Measurements from ENCODE around the gene MMP25. TPM values are rescaled to one million over a fixed set of nuclear protein-coding genes. Genes with fewer than 3 reads are reported as not detected.
A peak's percentile ranks its signal among the peaks of the same experiment; 100 is the strongest.

Gene MMP25
- total RNA-seq, 1 donor: under 0.01 TPM

DNA sequence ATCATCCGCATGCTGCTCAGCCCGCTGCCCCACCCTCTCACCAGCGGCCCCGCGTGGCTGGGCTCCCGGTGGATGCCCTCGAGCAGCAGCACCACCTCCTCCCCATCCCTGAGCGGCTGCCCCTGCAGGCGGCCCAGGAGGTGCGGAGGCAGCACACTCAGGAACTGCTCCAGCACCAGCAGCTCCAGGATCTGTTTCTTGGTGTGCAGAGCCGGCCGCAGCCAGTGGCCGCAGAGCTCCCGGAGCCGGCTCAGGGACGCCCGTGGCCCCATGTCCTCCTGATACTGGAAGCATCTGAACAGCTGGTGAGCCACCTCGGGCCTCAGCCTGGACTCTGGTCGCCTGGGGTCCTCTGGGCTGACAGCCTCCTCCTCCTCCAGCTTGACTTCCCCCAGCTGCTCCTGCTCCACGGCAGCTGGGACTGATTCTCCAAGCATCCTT lies 46.2 kb downstream of the MMP25 start:
- TF ChIP-seq, protein P1, sequence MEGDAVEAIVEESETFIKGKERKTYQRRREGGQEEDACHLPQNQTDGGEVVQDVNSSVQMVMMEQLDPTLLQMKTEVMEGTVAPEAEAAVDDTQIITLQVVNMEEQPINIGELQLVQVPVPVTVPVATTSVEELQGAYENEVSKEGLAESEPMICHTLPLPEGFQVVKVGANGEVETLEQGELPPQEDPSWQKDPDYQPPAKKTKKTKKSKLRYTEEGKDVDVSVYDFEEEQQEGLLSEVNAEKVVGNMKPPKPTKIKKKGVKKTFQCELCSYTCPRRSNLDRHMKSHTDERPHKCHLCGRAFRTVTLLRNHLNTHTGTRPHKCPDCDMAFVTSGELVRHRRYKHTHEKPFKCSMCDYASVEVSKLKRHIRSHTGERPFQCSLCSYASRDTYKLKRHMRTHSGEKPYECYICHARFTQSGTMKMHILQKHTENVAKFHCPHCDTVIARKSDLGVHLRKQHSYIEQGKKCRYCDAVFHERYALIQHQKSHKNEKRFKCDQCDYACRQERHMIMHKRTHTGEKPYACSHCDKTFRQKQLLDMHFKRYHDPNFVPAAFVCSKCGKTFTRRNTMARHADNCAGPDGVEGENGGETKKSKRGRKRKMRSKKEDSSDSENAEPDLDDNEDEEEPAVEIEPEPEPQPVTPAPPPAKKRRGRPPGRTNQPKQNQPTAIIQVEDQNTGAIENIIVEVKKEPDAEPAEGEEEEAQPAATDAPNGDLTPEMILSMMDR (IDR thresholded peaks at IDR 0.05; ENCODE audit: extremely low read depth, low read depth, low read length): no peak

DNA sequence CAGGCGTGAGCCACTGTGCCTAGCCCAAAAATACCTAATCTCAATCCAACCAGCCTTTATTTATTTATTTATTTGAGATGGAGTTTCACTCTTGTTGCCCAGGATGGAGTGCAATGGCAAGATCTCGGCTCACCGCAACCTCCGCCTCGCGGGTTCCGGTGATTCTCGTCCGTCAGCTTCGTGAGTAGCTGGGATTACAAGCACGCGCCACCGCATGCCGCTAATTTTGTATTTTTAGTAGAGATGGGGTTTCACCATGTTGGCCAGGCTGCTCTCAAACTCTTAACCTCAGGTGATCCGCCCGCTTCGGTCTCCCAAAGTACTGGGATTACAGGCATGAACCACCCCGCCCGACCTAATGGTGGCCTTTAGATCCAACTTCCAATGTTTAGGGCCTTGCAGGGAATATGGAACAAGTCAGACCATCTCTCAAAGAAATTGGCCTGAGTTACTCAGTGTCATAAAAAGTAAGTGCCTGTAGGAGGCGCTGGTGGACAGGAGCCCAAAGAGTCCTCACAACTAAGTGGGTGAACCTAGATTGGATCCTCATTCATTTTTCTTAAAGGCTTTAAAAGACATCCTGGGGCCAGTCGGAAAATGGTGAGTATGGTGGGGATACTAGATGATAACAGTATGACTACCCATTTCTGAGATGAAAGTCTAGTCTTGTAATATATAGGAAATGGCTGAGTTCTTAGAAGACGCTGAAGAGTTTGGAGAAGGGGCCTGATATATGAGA lies 48.1 kb downstream of the MMP25 start:
- no peak overlapping the region for H3K4me3 ChIP-seq (ENCODE audit: insufficient read depth, low read length)
- TF ChIP-seq, protein P1 (IDR thresholded peaks at IDR 0.05; ENCODE audit: extremely low read depth, low read depth, low read length): peak; percentile 70
- no peak overlapping the region for H3K27ac ChIP-seq (ENCODE audit: low read depth, low read length)
- H3K4me1 ChIP-seq (ENCODE audit: insufficient read depth, low read length): peaks cover under 1% of the 10 kb centered on the region
- H3K4me2 ChIP-seq (ENCODE audit: insufficient read depth, low read length): no peak overlapping the region
- H3K79me2 ChIP-seq (ENCODE audit: insufficient read depth, low read length): no peaks in the 10 kb centered on the region
- H3K9me3 ChIP-seq (ENCODE audit: low read depth, low read length): no peaks in the 10 kb centered on the region
- no peaks in the 10 kb centered on the region for H4K20me1 ChIP-seq (ENCODE audit: insufficient read depth, low read length)
- no peak overlapping the region for H2AFZ ChIP-seq (ENCODE audit: low read length)
- no peaks in the 10 kb centered on the region for H3K36me3 ChIP-seq (ENCODE audit: insufficient read depth, low read length)
- H3K27me3 ChIP-seq (ENCODE audit: insufficient read depth, low read length): peaks cover 9% of the 10 kb centered on the region
- peak; percentile 91 for DNase-seq (ENCODE audit: insufficient read length, low spot score, missing footprints)

More for the DNA sequence above, 46.2 kb downstream of the MMP25 start:
- no peak overlapping the region for H3K27ac ChIP-seq (ENCODE audit: low read depth, low read length)
- H3K36me3 ChIP-seq (ENCODE audit: insufficient read depth, low read length): no peaks in the 10 kb centered on the region
- no peaks in the 10 kb centered on the region for H3K27me3 ChIP-seq (ENCODE audit: insufficient read depth, low read length)
- H3K4me1 ChIP-seq (ENCODE audit: insufficient read depth, low read length): no peaks in the 10 kb centered on the region
- no peaks in the 10 kb centered on the region for H4K20me1 ChIP-seq (ENCODE audit: insufficient read depth, low read length)
- no peaks in the 10 kb centered on the region for H3K9me3 ChIP-seq (ENCODE audit: low read depth, low read length)
- peak; percentile 82 for DNase-seq (ENCODE audit: insufficient read length, low spot score, missing footprints)
- H3K4me2 ChIP-seq (ENCODE audit: insufficient read depth, low read length): no peak overlapping the region
- H2AFZ ChIP-seq (ENCODE audit: low read length): no peak overlapping the region
- no peak overlapping the region for H3K4me3 ChIP-seq (ENCODE audit: insufficient read depth, low read length)
- no peaks in the 10 kb centered on the region for H3K79me2 ChIP-seq (ENCODE audit: insufficient read depth, low read length)

DNA sequence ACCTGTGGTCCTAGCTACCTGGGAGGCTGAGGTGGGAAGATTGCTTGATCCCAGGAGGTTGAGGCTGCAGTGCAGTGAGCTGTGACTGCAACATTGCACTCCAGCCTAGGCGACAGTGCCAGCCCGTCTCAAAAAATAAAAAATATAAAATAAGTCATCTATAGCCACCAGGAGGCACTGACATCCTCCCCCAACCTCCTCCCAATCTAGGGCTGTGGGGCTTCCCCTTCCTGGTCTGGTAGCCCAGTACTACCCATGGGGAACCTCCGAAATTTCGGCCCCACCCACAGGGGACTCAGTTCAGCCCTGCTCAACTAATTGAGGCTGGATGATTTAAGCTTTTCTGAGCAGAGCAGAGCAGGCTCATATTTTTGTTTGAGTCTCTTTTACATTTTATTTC lies 49.5 kb downstream of the MMP25 start:
- H3K79me2 ChIP-seq (ENCODE audit: insufficient read depth, low read length): no peaks in the 10 kb centered on the region
- H3K4me1 ChIP-seq (ENCODE audit: insufficient read depth, low read length): peaks cover 6% of the 10 kb centered on the region
- H4K20me1 ChIP-seq (ENCODE audit: insufficient read depth, low read length): no peaks in the 10 kb centered on the region
- H3K36me3 ChIP-seq (ENCODE audit: insufficient read depth, low read length): no peaks in the 10 kb centered on the region
- no peak overlapping the region for H3K27ac ChIP-seq (ENCODE audit: low read depth, low read length)
- no peak overlapping the region for H3K4me3 ChIP-seq (ENCODE audit: insufficient read depth, low read length)
- H3K27me3 ChIP-seq (ENCODE audit: insufficient read depth, low read length): peaks cover 13% of the 10 kb centered on the region
- no peaks in the 10 kb centered on the region for H3K9me3 ChIP-seq (ENCODE audit: low read depth, low read length)
- TF ChIP-seq, protein P1 (IDR thresholded peaks at IDR 0.05; ENCODE audit: extremely low read depth, low read depth, low read length): peak; percentile 32
- no peak overlapping the region for H3K4me2 ChIP-seq (ENCODE audit: insufficient read depth, low read length)
- H2AFZ ChIP-seq (ENCODE audit: low read length): no peak overlapping the region
- peak; percentile 93 for DNase-seq (ENCODE audit: insufficient read length, low spot score, missing footprints)

DNA sequence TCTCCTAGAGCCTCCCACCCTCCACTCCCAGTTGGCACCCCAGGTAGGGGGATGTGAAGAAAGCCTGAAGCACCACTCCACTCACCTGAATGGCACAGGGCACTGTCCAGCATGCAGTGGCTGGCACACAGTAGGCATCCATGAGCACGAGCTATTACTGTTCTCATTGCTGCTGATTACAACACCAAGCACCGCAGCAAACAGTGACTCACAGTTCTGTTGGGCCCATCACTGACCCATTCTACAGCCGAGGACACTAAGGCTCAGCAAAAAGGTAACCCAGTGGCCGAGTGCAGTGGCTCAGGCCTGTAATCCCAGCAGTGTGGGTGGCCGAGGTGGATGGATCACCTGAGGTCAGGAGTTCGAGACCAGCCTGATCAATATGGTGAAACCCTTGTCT lies 50.0 kb downstream of the MMP25 start:
- Histone ChIP-seq H3K79me2 (ENCODE audit: insufficient read depth, low read length) (no peaks in the 10 kb centered on the region), H4K20me1 (ENCODE audit: insufficient read depth, low read length) (no peaks in the 10 kb centered on the region), H3K4me2 (ENCODE audit: insufficient read depth, low read length) (no peak overlapping the region), H3K36me3 (ENCODE audit: insufficient read depth, low read length) (no peaks in the 10 kb centered on the region), H3K4me3 (ENCODE audit: insufficient read depth, low read length) (no peak overlapping the region), H3K9me3 (ENCODE audit: low read depth, low read length) (no peaks in the 10 kb centered on the region), H3K4me1 (ENCODE audit: insufficient read depth, low read length) (peaks cover 6% of the 10 kb centered on the region), H3K27me3 (ENCODE audit: insufficient read depth, low read length) (peaks cover 13% of the 10 kb centered on the region), H3K27ac (ENCODE audit: low read depth, low read length) (no peak overlapping the region), H2AFZ (ENCODE audit: low read length) (no peak overlapping the region)
- TF ChIP-seq, protein P1 (IDR thresholded peaks at IDR 0.05; ENCODE audit: extremely low read depth, low read depth, low read length): no peak
- DNase-seq (ENCODE audit: insufficient read length, low spot score, missing footprints): no peak
